ENCODE results near the gene MMP17. TPM values are rescaled to one million over a fixed set of nuclear protein-coding genes. Genes with fewer than 3 reads are reported as not detected.

Gene MMP17
- polyA plus RNA-seq, 1 donor (not counting 4 experiments of a cell fraction or from before 2014, with no cell fraction given): 2.3 TPM

DNA sequence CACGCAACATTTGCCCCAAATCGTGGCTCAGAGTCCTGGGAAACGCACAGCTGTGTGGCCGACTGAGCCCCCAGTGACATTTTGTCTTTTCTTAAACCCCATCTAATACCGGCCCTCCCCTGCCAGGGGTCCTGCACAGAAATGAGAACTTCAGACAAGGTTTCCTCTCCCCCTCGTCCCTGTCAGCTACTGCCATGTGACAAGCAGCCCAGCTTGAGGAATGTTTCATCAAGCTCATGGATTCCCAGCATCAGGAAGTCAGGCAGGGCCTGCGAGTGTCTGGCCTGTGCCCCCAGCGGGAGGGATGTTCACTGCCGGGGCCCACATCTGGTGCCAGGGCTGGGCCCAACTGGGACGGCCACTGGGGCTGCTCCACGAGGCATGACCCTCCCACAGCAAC, 15.9 kb downstream of the MMP17 start:
- DNase-seq (ENCODE audit: low read depth, low spot score) (no peak), FAIRE-seq (no peak)
- H3K9ac ChIP-seq (ENCODE audit: control insufficient read depth, extremely low read depth, insufficient read depth, low read length): no peak overlapping the region
- H3K9me3 ChIP-seq (ENCODE audit: control insufficient read depth, low read depth, low read length): no peaks in the 10 kb centered on the region
- H3K79me2 ChIP-seq (ENCODE audit: control insufficient read depth, insufficient read depth, low read length): no peaks in the 10 kb centered on the region
- H3K27me3 ChIP-seq (ENCODE audit: control insufficient read depth, extremely low read depth, insufficient read depth, low read length): no peaks in the 10 kb centered on the region
- no peaks in the 10 kb centered on the region for H4K20me1 ChIP-seq (ENCODE audit: control insufficient read depth, extremely low read depth, insufficient read depth, low read length)
- H3K36me3 ChIP-seq (ENCODE audit: control insufficient read depth in 2 of 2, extremely low read depth in 1 of 2, insufficient read depth in 2 of 2, low read length in 2 of 2): no peaks in the 10 kb centered on the region
- no peaks in the 10 kb centered on the region for H3K9me1 ChIP-seq (ENCODE audit: control insufficient read depth, extremely low read depth, insufficient read depth, low read length)
- dilution Hi-C loops (cut with MboI; ENCODE audit: extremely low pct_ligation_motif_present, low sequenced_read_pairs): no loop called here
- no peak overlapping the region for H2AFZ ChIP-seq (ENCODE audit: control insufficient read depth, low read length)
- no peak for TF ChIP-seq EZH2 (IDR thresholded peaks at IDR 0.05; ENCODE audit: low read length)
- TF ChIP-seq, protein P1, sequence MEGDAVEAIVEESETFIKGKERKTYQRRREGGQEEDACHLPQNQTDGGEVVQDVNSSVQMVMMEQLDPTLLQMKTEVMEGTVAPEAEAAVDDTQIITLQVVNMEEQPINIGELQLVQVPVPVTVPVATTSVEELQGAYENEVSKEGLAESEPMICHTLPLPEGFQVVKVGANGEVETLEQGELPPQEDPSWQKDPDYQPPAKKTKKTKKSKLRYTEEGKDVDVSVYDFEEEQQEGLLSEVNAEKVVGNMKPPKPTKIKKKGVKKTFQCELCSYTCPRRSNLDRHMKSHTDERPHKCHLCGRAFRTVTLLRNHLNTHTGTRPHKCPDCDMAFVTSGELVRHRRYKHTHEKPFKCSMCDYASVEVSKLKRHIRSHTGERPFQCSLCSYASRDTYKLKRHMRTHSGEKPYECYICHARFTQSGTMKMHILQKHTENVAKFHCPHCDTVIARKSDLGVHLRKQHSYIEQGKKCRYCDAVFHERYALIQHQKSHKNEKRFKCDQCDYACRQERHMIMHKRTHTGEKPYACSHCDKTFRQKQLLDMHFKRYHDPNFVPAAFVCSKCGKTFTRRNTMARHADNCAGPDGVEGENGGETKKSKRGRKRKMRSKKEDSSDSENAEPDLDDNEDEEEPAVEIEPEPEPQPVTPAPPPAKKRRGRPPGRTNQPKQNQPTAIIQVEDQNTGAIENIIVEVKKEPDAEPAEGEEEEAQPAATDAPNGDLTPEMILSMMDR (optimal IDR thresholded peaks at IDR 0.05 in 1 of 3, IDR thresholded peaks at IDR 0.05 in 1 of 3, conservative IDR thresholded peaks at IDR 0.05 in 1 of 3; ENCODE audit: extremely low read depth in 1 of 3, insufficient read depth in 2 of 3, low read length in 3 of 3): no peak
- no peaks in the 10 kb centered on the region for H3K4me1 ChIP-seq (ENCODE audit: control insufficient read depth, extremely low read depth, insufficient read depth, low read length)
- no peak overlapping the region for H3K4me3 ChIP-seq (ENCODE audit: control insufficient read depth in 2 of 3, extremely low read depth in 1 of 3, insufficient read depth in 2 of 3, low read depth in 1 of 3, low read length in 3 of 3)
- no peak overlapping the region for H3K4me2 ChIP-seq (ENCODE audit: control insufficient read depth, extremely low read depth, insufficient read depth, low read depth, low read length)
- H3K27ac ChIP-seq (ENCODE audit: control insufficient read depth, insufficient read depth, low read length): no peak overlapping the region

DNA sequence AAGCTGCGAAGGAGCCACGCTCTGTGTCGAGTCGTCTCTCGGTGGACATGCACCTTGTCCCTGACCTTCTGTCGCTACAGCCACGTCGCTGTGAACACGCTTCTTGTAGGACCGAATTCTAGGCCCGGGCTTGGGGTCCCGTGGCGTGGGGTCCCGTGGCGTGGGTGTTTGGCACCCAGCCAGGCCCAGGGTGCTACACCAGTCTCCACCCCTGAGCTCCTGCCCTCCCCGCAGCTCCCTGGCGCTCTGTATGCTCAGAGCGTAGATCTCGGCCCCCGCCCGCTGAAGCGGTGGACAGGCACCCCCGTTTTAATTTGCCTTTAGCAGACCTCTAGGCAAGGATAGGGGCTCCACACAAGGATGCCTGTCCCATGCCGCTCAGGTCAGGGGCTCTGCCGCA, 16.5 kb downstream of the MMP17 start:
- no peak overlapping the region for H3K9ac ChIP-seq (ENCODE audit: control insufficient read depth, extremely low read depth, insufficient read depth, low read length)
- H3K4me2 ChIP-seq (ENCODE audit: control insufficient read depth, extremely low read depth, insufficient read depth, low read depth, low read length): no peak overlapping the region
- H3K9me1 ChIP-seq (ENCODE audit: control insufficient read depth, extremely low read depth, insufficient read depth, low read length): no peaks in the 10 kb centered on the region
- H3K27ac ChIP-seq (ENCODE audit: control insufficient read depth, insufficient read depth, low read length): no peak overlapping the region
- dilution Hi-C loops (cut with MboI; ENCODE audit: extremely low pct_ligation_motif_present, low sequenced_read_pairs): no loop called here
- FAIRE-seq (no peak), DNase-seq (ENCODE audit: low read depth, low spot score) (no peak)
- no peak overlapping the region for H2AFZ ChIP-seq (ENCODE audit: control insufficient read depth, low read length)
- H3K36me3 ChIP-seq (ENCODE audit: control insufficient read depth in 2 of 2, extremely low read depth in 1 of 2, insufficient read depth in 2 of 2, low read length in 2 of 2): no peaks in the 10 kb centered on the region
- TF ChIP-seq EZH2 (IDR thresholded peaks at IDR 0.05; ENCODE audit: low read length): no peak
- TF ChIP-seq, protein P1 (optimal IDR thresholded peaks at IDR 0.05 in 1 of 3, IDR thresholded peaks at IDR 0.05 in 1 of 3, conservative IDR thresholded peaks at IDR 0.05 in 1 of 3; ENCODE audit: extremely low read depth in 1 of 3, insufficient read depth in 2 of 3, low read length in 3 of 3): no peak
- no peaks in the 10 kb centered on the region for H3K4me1 ChIP-seq (ENCODE audit: control insufficient read depth, extremely low read depth, insufficient read depth, low read length)
- no peaks in the 10 kb centered on the region for H4K20me1 ChIP-seq (ENCODE audit: control insufficient read depth, extremely low read depth, insufficient read depth, low read length)
- H3K4me3 ChIP-seq (ENCODE audit: control insufficient read depth in 2 of 3, extremely low read depth in 1 of 3, insufficient read depth in 2 of 3, low read depth in 1 of 3, low read length in 3 of 3): no peak overlapping the region
- no peaks in the 10 kb centered on the region for H3K79me2 ChIP-seq (ENCODE audit: control insufficient read depth, insufficient read depth, low read length)
- H3K27me3 ChIP-seq (ENCODE audit: control insufficient read depth, extremely low read depth, insufficient read depth, low read length): no peaks in the 10 kb centered on the region
- H3K9me3 ChIP-seq (ENCODE audit: control insufficient read depth, low read depth, low read length): no peaks in the 10 kb centered on the region
